ENCODE results near the gene JAK3. TPM values are rescaled to one million over a fixed set of nuclear protein-coding genes. Genes with fewer than 3 reads are reported as not detected.

JAK3 gene
- total and polyA plus RNA-seq, 2 of the 8 experiments (the other 6 are each of a cell fraction or from before 2014, with no cell fraction given), result 4.0 to 4.7 TPM

GRCh38 chr19:17778968-17779929 lies 68.5 kb downstream of the JAK3 start (continued):
- TF ChIP-seq HDAC2 (IDR thresholded peaks at IDR 0.05; ENCODE audit: borderline replicate concordance in 1 of 2, low read depth in 2 of 2, low read length in 2 of 2) (peak in 1 of 2 experiments; percentile 89; a peak in 1 of 4 replicates), CHD2 (IDR thresholded peaks at IDR 0.05; ENCODE audit: low read length) (no peak), YY1 (IDR thresholded peaks at IDR 0.05; ENCODE audit: low read depth, low read length) (no peak), KDM5A (IDR thresholded peaks at IDR 0.05; ENCODE audit: low read length) (no peak), CTBP2 (IDR thresholded peaks at IDR 0.05; ENCODE audit: borderline replicate concordance, insufficient read depth, insufficient read length, low read length) (no peak), SP2 (IDR thresholded peaks at IDR 0.05; ENCODE audit: low read length) (no peak), SIN3A (conservative IDR thresholded peaks at IDR 0.05 in 1 of 2, IDR thresholded peaks at IDR 0.05 in 1 of 2; ENCODE audit: low read depth in 1 of 2, low read length in 2 of 2) (0 out of 4 replicates have a peak, but pooled peaks of 1 of the 2 experiments have one; percentile 15), SP4 (IDR thresholded peaks at IDR 0.05; ENCODE audit: low read length) (peak; percentile 65), RNF2 (IDR thresholded peaks at IDR 0.05; ENCODE audit: borderline replicate concordance, low read depth, low read length, missing control alignments, poor library complexity, severe bottlenecking) (no peak), SIRT6 (IDR thresholded peaks at IDR 0.05; ENCODE audit: low read length) (no peak), SP1 (IDR thresholded peaks at IDR 0.05; ENCODE audit: low read depth, low read length) (peak; percentile 43; the same call in 1 of the 2 replicates), POLR2A (IDR thresholded peaks at IDR 0.05; ENCODE audit: control extremely low read depth in 1 of 2, low read depth in 2 of 2, low read length in 2 of 2) (no peak), CHD1 (IDR thresholded peaks at IDR 0.05; ENCODE audit: low read depth, low read length) (no peak), KDM1A (IDR thresholded peaks at IDR 0.05; ENCODE audit: borderline replicate concordance, low read length) (peak; percentile 89), ASH2L (IDR thresholded peaks at IDR 0.05; ENCODE audit: low read length) (peak; percentile 35), BRCA1 (IDR thresholded peaks at IDR 0.05; ENCODE audit: low read depth, low read length) (no peak), RAD21 (IDR thresholded peaks at IDR 0.05 in 1 of 2, conservative IDR thresholded peaks at IDR 0.05 in 1 of 2; ENCODE audit: low read depth in 2 of 2, low read length in 2 of 2) (no peak), BCL11A (IDR thresholded peaks at IDR 0.05; ENCODE audit: low read depth in 2 of 2, low read length in 2 of 2) (no peak)
- TF ChIP-seq, protein P1, sequence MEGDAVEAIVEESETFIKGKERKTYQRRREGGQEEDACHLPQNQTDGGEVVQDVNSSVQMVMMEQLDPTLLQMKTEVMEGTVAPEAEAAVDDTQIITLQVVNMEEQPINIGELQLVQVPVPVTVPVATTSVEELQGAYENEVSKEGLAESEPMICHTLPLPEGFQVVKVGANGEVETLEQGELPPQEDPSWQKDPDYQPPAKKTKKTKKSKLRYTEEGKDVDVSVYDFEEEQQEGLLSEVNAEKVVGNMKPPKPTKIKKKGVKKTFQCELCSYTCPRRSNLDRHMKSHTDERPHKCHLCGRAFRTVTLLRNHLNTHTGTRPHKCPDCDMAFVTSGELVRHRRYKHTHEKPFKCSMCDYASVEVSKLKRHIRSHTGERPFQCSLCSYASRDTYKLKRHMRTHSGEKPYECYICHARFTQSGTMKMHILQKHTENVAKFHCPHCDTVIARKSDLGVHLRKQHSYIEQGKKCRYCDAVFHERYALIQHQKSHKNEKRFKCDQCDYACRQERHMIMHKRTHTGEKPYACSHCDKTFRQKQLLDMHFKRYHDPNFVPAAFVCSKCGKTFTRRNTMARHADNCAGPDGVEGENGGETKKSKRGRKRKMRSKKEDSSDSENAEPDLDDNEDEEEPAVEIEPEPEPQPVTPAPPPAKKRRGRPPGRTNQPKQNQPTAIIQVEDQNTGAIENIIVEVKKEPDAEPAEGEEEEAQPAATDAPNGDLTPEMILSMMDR (IDR thresholded peaks at IDR 0.05; ENCODE audit: control extremely low read depth in 1 of 3, insufficient read depth in 1 of 3, low read depth in 1 of 3, low read length in 3 of 3), result no peak
- TF ChIP-seq, protein P2, sequence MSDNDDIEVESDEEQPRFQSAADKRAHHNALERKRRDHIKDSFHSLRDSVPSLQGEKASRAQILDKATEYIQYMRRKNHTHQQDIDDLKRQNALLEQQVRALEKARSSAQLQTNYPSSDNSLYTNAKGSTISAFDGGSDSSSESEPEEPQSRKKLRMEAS (IDR thresholded peaks at IDR 0.05), result peak; percentile 67; the same call in 1 of the 2 replicates

All from H1 (cell line).